Endothelial cell of umbilical vein (primary cell): ENCODE data around the gene FKBP2. TPM values are rescaled to one million over a fixed set of nuclear protein-coding genes. Genes with fewer than 3 reads are reported as not detected.

Experiments used
- BruUV-seq: library from RNA; stranded (reverse); fragments of 400-500 nt; replicated peaks from 2 replicates; lab custom pipeline; 2021; lab: Mats Ljungman, UMichigan
- CTCF ChIA-PET: fragments of 300-600, 350-600 bp; sonication (Branson Sonifier 250); formaldehyde crosslinking; loops from one replicate; lab custom pipeline; 2021; ENCODE audit warnings: antibody characterized with exemption, inconsistent platforms; lab: Charles Lee
- POLR2A ChIA-PET: fragments of 300-600, 350-600 bp; sonication (Branson Sonifier 250); formaldehyde crosslinking; loops from one replicate; lab custom pipeline; 2021; ENCODE audit warnings: antibody characterized with exemption, inconsistent platforms; lab: Charles Lee
- DNase-seq: peaks from one replicate; pipeline ENCODE4 v3.0.0-alpha.2; 2011; ENCODE audit warnings: low read depth, low spot score
- FAIRE-seq: peaks from 2 replicates; lab custom pipeline; 2011; peaks lifted over from hg19 to GRCh38; lab: Jason Lieb, UNC
- H2AFZ ChIP-seq: 2 replicates; pipeline ENCODE4 v1.6.0; 2012; ENCODE audit warnings: low read depth, low read length, control low read depth, inconsistent platforms
- H3K27ac ChIP-seq: 2 replicates; pipeline ENCODE4 v1.5.1; 2011; ENCODE audit warnings: low read depth, mild to moderate bottlenecking, control low read depth, low read length, moderate library complexity; ENCODE audit not compliant: insufficient read depth
- H3K27me3 ChIP-seq, 2 experiments: 2 replicates each; pipeline versions ENCODE4 v1.6.0 to v1.6.1; 2011; ENCODE audit warnings: low read length in 2 of 2, mixed read lengths in 1 of 2; ENCODE audit not compliant: control insufficient read depth in 2 of 2, insufficient read depth in 2 of 2
- H3K36me3 ChIP-seq, 2 experiments: 2 replicates in 1 of 2; 3 replicates in 1 of 2; pipeline ENCODE4 v1.5.1; 2011; ENCODE audit warnings: low read length in 2 of 2, mild to moderate bottlenecking in 1 of 2, moderate library complexity in 1 of 2; ENCODE audit not compliant: control insufficient read depth in 2 of 2, insufficient read depth in 2 of 2; ENCODE audit errors: extremely low read depth in 1 of 2
- H3K4me1 ChIP-seq: 3 replicates; pipeline ENCODE4 v1.5.1; 2011; ENCODE audit warnings: mild to moderate bottlenecking, low read length; ENCODE audit not compliant: control insufficient read depth, insufficient read depth; ENCODE audit errors: extremely low read depth
- H3K4me2 ChIP-seq: 2 replicates; pipeline ENCODE4 v1.6.1; 2011; ENCODE audit warnings: low read length, control low read depth, mixed read lengths; ENCODE audit not compliant: insufficient read depth
- H3K4me3 ChIP-seq, 3 experiments: fragments of 200-600 bp in 1 of 3; sonication (generic), shearing (Covaris generic) in 1 of 3; replicated peaks in 1 of 3; 2 replicates each; pipeline ENCODE4 v1.5.1; 2011 to 2016; ENCODE audit warnings: control low read depth in 3 of 3, low read length in 3 of 3, mild to moderate bottlenecking in 2 of 3, inconsistent platforms in 1 of 3, low read depth in 1 of 3, moderate library complexity in 1 of 3; ENCODE audit not compliant: insufficient read depth in 1 of 3
- H3K79me2 ChIP-seq: 2 replicates; pipeline ENCODE4 v1.6.0; 2012; ENCODE audit warnings: low read length, inconsistent platforms; ENCODE audit not compliant: control insufficient read depth, insufficient read depth
- H3K9ac ChIP-seq: replicated peaks from 2 replicates; pipeline ENCODE3; 2011; ENCODE audit warnings: low read length, control low read depth; ENCODE audit not compliant: insufficient read depth; ENCODE audit errors: extremely low read depth
- H3K9me1 ChIP-seq: replicated peaks from 3 replicates; pipeline ENCODE4 v1.6.0; 2011; ENCODE audit warnings: mild to moderate bottlenecking, low read length; ENCODE audit not compliant: control insufficient read depth, insufficient read depth; ENCODE audit errors: extremely low read depth
- H3K9me3 ChIP-seq: replicated peaks from 2 replicates; pipeline ENCODE4 v1.5.1; 2012; ENCODE audit warnings: low read length, inconsistent platforms; ENCODE audit not compliant: control insufficient read depth, insufficient read depth
- H4K20me1 ChIP-seq: replicated peaks from 2 replicates; pipeline ENCODE3; 2011; ENCODE audit warnings: mild to moderate bottlenecking, low read length; ENCODE audit not compliant: control insufficient read depth, insufficient read depth; ENCODE audit errors: extremely low read depth
- CTCF ChIP-seq, 2 donors: IDR thresholded peaks; 1 replicate in 1 of 2; 2 replicates in 1 of 2; pipeline ENCODE4 v1.5.1; 2011; ENCODE audit warnings: low read length in 2 of 2, mild to moderate bottlenecking in 2 of 2, moderate library complexity in 2 of 2, control low read depth in 1 of 2, inconsistent platforms in 1 of 2, low read depth in 1 of 2; ENCODE audit not compliant: insufficient read depth in 1 of 2; ENCODE audit errors: extremely low read depth in 1 of 2
- EZH2 ChIP-seq: IDR thresholded peaks from 2 replicates; pipeline ENCODE4 v1.6.1; 2012; ENCODE audit warnings: borderline replicate concordance, low read depth, mild to moderate bottlenecking, moderate library complexity, low read length, inconsistent platforms; ENCODE audit not compliant: severe bottlenecking
- FOS ChIP-seq: IDR thresholded peaks from 2 replicates; pipeline ENCODE4 v1.6.1; 2011; ENCODE audit warnings: mild to moderate bottlenecking, low read length, moderate library complexity, borderline replicate concordance; ENCODE audit not compliant: insufficient read depth
- MAX ChIP-seq: IDR thresholded peaks from 2 replicates; pipeline ENCODE4 v1.6.1; 2011; ENCODE audit not compliant: insufficient read depth, insufficient read length
- dilution Hi-C: fragments of 300-500 bp; cut with MboI; formaldehyde crosslinking; loops from one replicate; pipeline ENCODE4 v1.15.0; 2019; ENCODE audit warnings: low sequenced_read_pairs; ENCODE audit not compliant: extremely low pct_ligation_motif_present
- intact Hi-C: fragments of 100-400 bp; cut with micrococcal nuclease; formaldehyde crosslinking; loops from one replicate; pipeline ENCODE4 v1.10.0; 2022
- polyA plus RNA-seq, 4 experiments: library from polyadenylated mRNA; depleted of rRNA in 3 of 4; stranded (reverse) in 3 of 4; unstranded in 1 of 4; fragments of >200 nt; gene quantifications; 2 replicates each; pipeline versions ENCODE4 v1.2.1 to v1.2.3, GENCODE V29; 2011 to 2012; ENCODE audit warnings: missing spikeins in 1 of 4
- total RNA-seq: library from RNA; stranded (reverse); gene quantifications from 2 replicates; pipeline ENCODE4 v1.2.3, GENCODE V29; 2021

FKBP2 gene
- total and polyA plus RNA-seq, 2 donors (not counting 3 experiments of a cell fraction or from before 2014, with no cell fraction given): 48.5 to 74.4 TPM

GRCh38 chr11:64220798-64221197 lies 20.1 kb upstream of the FKBP2 start:
- no peak for DNase-seq
- Histone ChIP-seq H3K79me2 (no peaks in the 10 kb centered on the region), H3K9me3 (no peaks in the 10 kb centered on the region), H3K9me1 (no peaks in the 10 kb centered on the region), H3K9ac (no peak overlapping the region), H3K36me3 (peaks cover 0 to 6% of the 10 kb centered on the region in 2 experiments), H3K4me1 (peaks cover 5% of the 10 kb centered on the region), H3K27me3 (no peaks in the 10 kb centered on the region), H2AFZ (no peak overlapping the region), H3K27ac (no peak overlapping the region), H3K4me2 (no peak overlapping the region), H3K4me3 (no peak overlapping the region), H4K20me1 (no peaks in the 10 kb centered on the region)
- POLR2A ChIA-PET: no interaction called here
- dilution Hi-C loops (no loop called here), intact Hi-C loops (no loop called here)
- no TSS peak for BruUV-seq
- TF ChIP-seq MAX (no peak), EZH2 (no peak), FOS (no peak)
- CTCF ChIA-PET: interaction anchor here (1.4 kb wide), 1 partner anchor 35 kb away, joined by 3 read pairs; the partner anchor contains the start of gene STIP1
- no peak for FAIRE-seq

- POLR2A ChIA-PET: no interaction called here
- TF ChIP-seq EZH2 (no peak), MAX (no peak), CTCF (IDR thresholded peaks at IDR 0.05; ENCODE audit: extremely low read depth in 1 of 2, insufficient read depth in 1 of 2, low read depth in 1 of 2, low read length in 2 of 2) (no peak)
- DNase-seq (no peak), FAIRE-seq (no peak)
- Histone ChIP-seq H3K4me3 (no peak overlapping the region), H3K27ac (no peak overlapping the region), H3K9ac (no peak overlapping the region), H3K4me2 (no peak overlapping the region), H3K36me3 (peaks cover 0 to 6% of the 10 kb centered on the region in 2 experiments), H4K20me1 (no peaks in the 10 kb centered on the region), H3K27me3 (no peaks in the 10 kb centered on the region), H3K9me3 (no peaks in the 10 kb centered on the region), H3K4me1 (peaks cover 13% of the 10 kb centered on the region), H3K79me2 (peaks cover 8% of the 10 kb centered on the region), H2AFZ (no peak overlapping the region), H3K9me1 (no peaks in the 10 kb centered on the region)
- intact Hi-C loops (no loop called here), dilution Hi-C loops (no loop called here)
- CTCF ChIA-PET: no interaction called here
- BruUV-seq: no TSS peak
Observed at GRCh38 chr11:64222651-64223000, 18.3 kb upstream of the FKBP2 start.
